HAP-1 (cell line): ENCODE results near the gene GSTO2.

Experiments used
- DNase-seq, 2 experiments: peaks; one replicate each; pipeline ENCODE4 v3.0.0-alpha.2; 2016 to 2020; ENCODE audit warnings: low spot score in 2 of 2
- H3K27me3 ChIP-seq: fragments of 250-450 bp; sonication (Bioruptor Pico); 2 replicates; pipeline ENCODE4 v1.5.1; 2020; ENCODE audit warnings: low read depth, mild to moderate bottlenecking, moderate library complexity
- H3K36me3 ChIP-seq: fragments of 250-450 bp; sonication (Bioruptor Pico); replicated peaks from 2 replicates; pipeline ENCODE4 v1.5.1; 2020; ENCODE audit warnings: mild to moderate bottlenecking
- H3K4me1 ChIP-seq: fragments of 250-450 bp; sonication (Bioruptor Pico); 2 replicates; pipeline ENCODE4 v1.5.1; 2020; ENCODE audit warnings: mild to moderate bottlenecking
- H3K4me3 ChIP-seq: fragments of 250-450 bp; sonication (Bioruptor Pico); 2 replicates; pipeline ENCODE4 v1.5.1; 2020; ENCODE audit warnings: mild to moderate bottlenecking, moderate library complexity
- H3K9me3 ChIP-seq: fragments of 250-450 bp; sonication (Bioruptor Pico); 2 replicates; pipeline ENCODE4 v1.5.1; 2020; ENCODE audit warnings: mild to moderate bottlenecking, moderate library complexity
- in situ Hi-C: fragments of 300-500 bp; cut with MboI; formaldehyde crosslinking; loops from 3 replicates; pipeline ENCODE4 v1.14.3; 2020; ENCODE audit warnings: low sequenced_read_pairs, inconsistent platforms, mixed read lengths

Gene GSTO2

GRCh38 chr10:104333032-104333727 is 64.2 kb downstream of the GSTO2 start:
- peaks cover 44% of the 10 kb centered on the region for H3K4me1 ChIP-seq
- no peaks in the 10 kb centered on the region for H3K36me3 ChIP-seq
- no peaks in the 10 kb centered on the region for H3K27me3 ChIP-seq
- no peak for DNase-seq
- in situ Hi-C loops: no loop called here
- no peak overlapping the region for H3K4me3 ChIP-seq
- no peaks in the 10 kb centered on the region for H3K9me3 ChIP-seq

- no peaks in the 10 kb centered on the region for H3K9me3 ChIP-seq
- H3K4me3 ChIP-seq: no peak overlapping the region
- no peaks in the 10 kb centered on the region for H3K36me3 ChIP-seq
- in situ Hi-C loops: no loop called here
- DNase-seq: no peak
- H3K4me1 ChIP-seq: peaks cover 37% of the 10 kb centered on the region
- H3K27me3 ChIP-seq: no peaks in the 10 kb centered on the region
Measured at GRCh38 chr10:104333728-104334373, 64.9 kb downstream of the GSTO2 start.

GRCh38 chr10:104334561-104334960 is 65.6 kb downstream of the GSTO2 start:
- Histone ChIP-seq H3K9me3 (no peaks in the 10 kb centered on the region), H3K4me1 (peaks cover 34% of the 10 kb centered on the region), H3K4me3 (no peak overlapping the region), H3K27me3 (no peaks in the 10 kb centered on the region), H3K36me3 (no peaks in the 10 kb centered on the region)
- in situ Hi-C loops: no loop called here
- DNase-seq: no peak

- peaks cover 29% of the 10 kb centered on the region for H3K4me1 ChIP-seq
Measured at GRCh38 chr10:104334965-104335650, 66.1 kb downstream of the GSTO2 start.

GRCh38 chr10:104336821-104337467 is 68.0 kb downstream of the GSTO2 start:
- Histone ChIP-seq H3K9me3 (no peaks in the 10 kb centered on the region), H3K36me3 (no peaks in the 10 kb centered on the region), H3K27me3 (no peaks in the 10 kb centered on the region; the same call in 1 of the 2 replicates), H3K4me3 (peak overlapping the region; percentile 76), H3K4me1 (peaks cover 12% of the 10 kb centered on the region)
- in situ Hi-C loops: no loop called here
- DNase-seq: peak; percentile 46 to 51

More at GRCh38 chr10:104334965-104335650, 66.1 kb downstream of the GSTO2 start:
- no peak overlapping the region for H3K4me3 ChIP-seq
- H3K27me3 ChIP-seq: no peaks in the 10 kb centered on the region
- in situ Hi-C loops: no loop called here
- no peaks in the 10 kb centered on the region for H3K9me3 ChIP-seq
- no peaks in the 10 kb centered on the region for H3K36me3 ChIP-seq
- DNase-seq: no peak

- peak in 1 of 2 experiments; percentile 27 for DNase-seq
Measured at GRCh38 chr10:104337521-104337984, 68.6 kb downstream of the GSTO2 start.

GRCh38 chr10:104337985-104338735 is 69.2 kb downstream of the GSTO2 start, which contains the start of gene ITPRIP:
ITPRIP (minus strand) TSS chr10:104338465; CDS start chr10:104316051, 22,414 bp downstream.
- Histone ChIP-seq H3K27me3 (no peaks in the 10 kb centered on the region; the same call in 1 of the 2 replicates), H3K4me1 (peaks cover 9% of the 10 kb centered on the region), H3K4me3 (peak within 1 kb of the TSS; percentile 76), H3K36me3 (no peaks in the 10 kb centered on the region), H3K9me3 (no peaks in the 10 kb centered on the region)
- peak; percentile 71 to 72 for DNase-seq
- in situ Hi-C loops: no loop called here

More at GRCh38 chr10:104337521-104337984, 68.6 kb downstream of the GSTO2 start:
- Histone ChIP-seq H3K4me1 (peaks cover 9% of the 10 kb centered on the region; the same call in 1 of the 2 replicates), H3K36me3 (no peaks in the 10 kb centered on the region), H3K27me3 (no peaks in the 10 kb centered on the region; the same call in 1 of the 2 replicates), H3K4me3 (peak overlapping the region; percentile 76), H3K9me3 (no peaks in the 10 kb centered on the region)
- in situ Hi-C loops: no loop called here

GRCh38 chr10:104339469-104340110 is 70.6 kb downstream of the GSTO2 start:
- Histone ChIP-seq H3K4me1 (peaks cover 9% of the 10 kb centered on the region), H3K9me3 (no peaks in the 10 kb centered on the region), H3K4me3 (no peak overlapping the region; the same call in 1 of the 2 replicates), H3K27me3 (no peaks in the 10 kb centered on the region; the same call in 1 of the 2 replicates), H3K36me3 (no peaks in the 10 kb centered on the region)
- in situ Hi-C loops: no loop called here
- DNase-seq: no peak

GRCh38 chr10:104340111-104340526 is 71.1 kb downstream of the GSTO2 start:
- H3K27me3 ChIP-seq: no peaks in the 10 kb centered on the region; the same call in 1 of the 2 replicates
- DNase-seq: no peak
- no peak overlapping the region for H3K4me3 ChIP-seq
- in situ Hi-C loops: no loop called here
- no peaks in the 10 kb centered on the region for H3K36me3 ChIP-seq
- H3K4me1 ChIP-seq: peaks cover 9% of the 10 kb centered on the region
- no peaks in the 10 kb centered on the region for H3K9me3 ChIP-seq

- no peaks in the 10 kb centered on the region for H3K36me3 ChIP-seq
- DNase-seq: no peak
- H3K27me3 ChIP-seq: no peaks in the 10 kb centered on the region; the same call in 1 of the 2 replicates
- peaks cover 9% of the 10 kb centered on the region for H3K4me1 ChIP-seq
- H3K9me3 ChIP-seq: no peaks in the 10 kb centered on the region
- H3K4me3 ChIP-seq: no peak overlapping the region
- in situ Hi-C loops: no loop called here
Measured at GRCh38 chr10:104340641-104341040, 71.7 kb downstream of the GSTO2 start.

GRCh38 chr10:104342941-104343411 is 74.0 kb downstream of the GSTO2 start:
- no peak for DNase-seq
- in situ Hi-C loops: no loop called here
- no peaks in the 10 kb centered on the region for H3K36me3 ChIP-seq
- no peaks in the 10 kb centered on the region for H3K9me3 ChIP-seq
- H3K4me3 ChIP-seq: no peak overlapping the region
- H3K4me1 ChIP-seq: peaks cover 6% of the 10 kb centered on the region
- H3K27me3 ChIP-seq: no peaks in the 10 kb centered on the region; the same call in 1 of the 2 replicates

- no peaks in the 10 kb centered on the region; the same call in 1 of the 2 replicates for H3K27me3 ChIP-seq
- no peaks in the 10 kb centered on the region for H3K36me3 ChIP-seq
- peaks cover 4% of the 10 kb centered on the region for H3K4me1 ChIP-seq
- no peak for DNase-seq
- in situ Hi-C loops: no loop called here
- no peak overlapping the region for H3K4me3 ChIP-seq
- no peaks in the 10 kb centered on the region for H3K9me3 ChIP-seq
Measured at GRCh38 chr10:104344219-104344618, 75.2 kb downstream of the GSTO2 start.
